WERI-Rb-1 (cell line): Measurements from ENCODE around the gene FNIP1.

ENCODE experiments used
- DNase-seq: peaks from one replicate; pipeline ENCODE4 v3.0.0-alpha.2; 2020
- H3K27ac ChIP-seq: fragments of 250-450 bp; sonication (Bioruptor Pico); 2 replicates; pipeline ENCODE4 v1.5.1; 2020; ENCODE audit warnings: mild to moderate bottlenecking, moderate library complexity
- H3K27me3 ChIP-seq: fragments of 250-450 bp; sonication (Bioruptor Pico); 2 replicates; pipeline ENCODE4 v1.5.1; 2021; ENCODE audit warnings: mild to moderate bottlenecking, low read depth, moderate library complexity; ENCODE audit not compliant: insufficient read depth, severe bottlenecking
- H3K36me3 ChIP-seq: fragments of 250-450 bp; sonication (Bioruptor Pico); 2 replicates; pipeline ENCODE4 v1.5.1; 2020; ENCODE audit warnings: mild to moderate bottlenecking, moderate library complexity
- H3K4me3 ChIP-seq: 2 replicates; pipeline ENCODE4 v1.5.1; 2011; ENCODE audit warnings: low read depth, mild to moderate bottlenecking, control low read depth, low read length
- H3K9me3 ChIP-seq: fragments of 250-450 bp; sonication (Bioruptor Pico); 2 replicates; pipeline ENCODE4 v1.5.1; 2021; ENCODE audit warnings: mild to moderate bottlenecking, moderate library complexity; ENCODE audit not compliant: severe bottlenecking
- CTCF ChIP-seq: IDR thresholded peaks from 2 replicates; pipeline ENCODE4 v1.5.1; 2011; ENCODE audit warnings: low read depth, mild to moderate bottlenecking, control low read depth, inconsistent platforms, low read length

The FNIP1 gene

GRCh38 chr5:131677115-131677514 lies 119.7 kb downstream of the FNIP1 start:
- peaks cover 16% of the 10 kb centered on the region for H3K36me3 ChIP-seq
- H3K27ac ChIP-seq: no peak overlapping the region
- H3K9me3 ChIP-seq: no peaks in the 10 kb centered on the region
- TF ChIP-seq CTCF: no peak
- DNase-seq: no peak
- no peaks in the 10 kb centered on the region for H3K27me3 ChIP-seq
- no peak overlapping the region for H3K4me3 ChIP-seq

DNA sequence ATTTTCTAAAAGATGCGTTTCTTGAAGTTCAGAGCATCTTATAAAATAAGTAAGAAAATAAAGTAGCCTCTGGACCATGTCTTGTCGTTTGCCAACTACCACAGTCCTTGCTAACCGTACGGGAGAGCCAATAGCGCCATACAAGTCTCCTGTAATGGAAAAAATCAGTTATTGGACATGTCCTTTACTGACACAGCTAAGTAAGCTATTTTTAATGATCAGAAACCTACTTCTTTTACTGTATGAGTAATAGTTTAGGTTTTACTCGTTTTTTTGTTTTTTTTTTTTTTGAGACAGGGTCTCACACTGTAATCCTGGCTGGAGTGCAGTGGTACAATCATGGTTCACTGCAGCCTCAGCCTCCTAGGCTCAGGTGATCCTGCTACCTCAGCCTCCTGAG lies 124.0 kb downstream of the FNIP1 start:
- TF ChIP-seq CTCF: no peak
- H3K36me3 ChIP-seq: peaks cover 25% of the 10 kb centered on the region
- H3K9me3 ChIP-seq: no peaks in the 10 kb centered on the region
- DNase-seq: no peak
- no peak overlapping the region for H3K4me3 ChIP-seq
- H3K27me3 ChIP-seq: no peaks in the 10 kb centered on the region
- no peak overlapping the region for H3K27ac ChIP-seq

GRCh38 chr5:131671994-131672655 lies 124.7 kb downstream of the FNIP1 start:
- DNase-seq: no peak
- Histone ChIP-seq H3K27ac (no peak overlapping the region), H3K4me3 (no peak overlapping the region), H3K36me3 (peaks cover 26% of the 10 kb centered on the region), H3K9me3 (no peaks in the 10 kb centered on the region), H3K27me3 (no peaks in the 10 kb centered on the region)
- no peak for TF ChIP-seq CTCF

DNA sequence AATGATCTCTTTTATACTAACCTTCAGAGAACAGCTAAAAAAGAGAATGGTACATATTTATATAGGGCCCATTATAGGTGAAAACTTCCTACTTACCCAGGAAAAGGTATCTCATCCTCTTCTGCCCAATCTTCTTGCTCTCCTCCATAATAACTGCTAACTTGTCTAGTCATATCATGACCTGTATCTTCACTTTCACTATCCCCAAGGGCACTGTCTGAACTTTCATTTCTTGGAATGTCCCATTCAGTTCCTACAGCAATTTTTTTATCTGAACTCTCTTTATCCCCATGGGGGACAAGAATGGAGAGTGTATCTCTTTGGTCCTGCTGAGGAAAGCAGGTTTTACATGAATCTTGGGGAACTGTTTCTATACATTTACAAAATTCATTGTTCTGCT lies 125.4 kb downstream of the FNIP1 start:
- no peaks in the 10 kb centered on the region for H3K9me3 ChIP-seq
- H3K36me3 ChIP-seq: peaks cover 26% of the 10 kb centered on the region
- no peaks in the 10 kb centered on the region for H3K27me3 ChIP-seq
- no peak overlapping the region for H3K4me3 ChIP-seq
- no peak overlapping the region for H3K27ac ChIP-seq
- DNase-seq: no peak
- TF ChIP-seq CTCF: no peak

DNA sequence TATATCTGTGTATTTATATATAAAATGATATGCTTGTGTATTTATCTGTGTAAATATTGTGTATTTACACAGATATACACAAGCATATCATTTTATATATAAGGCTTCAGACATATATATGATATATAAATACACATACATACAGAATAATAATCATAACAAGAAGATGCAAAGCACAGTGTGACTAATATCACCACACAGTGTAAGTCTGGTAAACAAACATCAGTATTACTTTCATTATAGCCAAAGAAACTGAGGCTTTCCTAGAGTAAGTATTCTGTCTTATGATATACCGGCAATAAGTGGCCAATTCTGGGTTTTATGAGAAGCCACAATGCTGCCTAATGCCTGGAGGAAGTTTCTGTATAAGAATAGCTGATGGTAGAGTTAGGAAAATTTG lies 131.9 kb downstream of the FNIP1 start:
- peaks cover 3% of the 10 kb centered on the region for H3K9me3 ChIP-seq
- no peak overlapping the region for H3K27ac ChIP-seq
- no peak for DNase-seq
- H3K27me3 ChIP-seq: no peaks in the 10 kb centered on the region
- no peak for TF ChIP-seq CTCF
- H3K4me3 ChIP-seq: no peak overlapping the region
- peaks cover 38% of the 10 kb centered on the region for H3K36me3 ChIP-seq

DNA sequence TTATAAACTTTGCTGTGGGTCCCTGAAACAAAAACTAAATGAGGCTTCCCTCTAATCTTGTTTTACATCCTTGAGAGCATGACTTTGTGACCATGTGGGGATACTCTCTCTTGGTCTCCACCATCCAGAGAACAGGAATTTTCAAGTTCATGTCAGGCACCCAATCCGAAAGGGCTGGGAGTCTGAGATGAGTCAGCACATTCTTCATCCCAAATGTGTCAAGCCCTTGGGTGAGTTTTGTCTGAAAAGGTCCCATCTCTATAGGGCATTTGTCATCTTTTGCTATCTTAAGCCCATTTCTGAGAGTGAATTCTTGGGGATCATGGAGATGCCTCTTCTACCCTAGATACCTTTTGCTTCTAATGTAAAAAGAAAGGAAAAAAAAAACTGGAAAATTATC lies 134.9 kb downstream of the FNIP1 start:
- Histone ChIP-seq H3K27ac (no peak overlapping the region), H3K4me3 (no peak overlapping the region), H3K27me3 (no peaks in the 10 kb centered on the region), H3K9me3 (peaks cover 3% of the 10 kb centered on the region), H3K36me3 (peaks cover 36% of the 10 kb centered on the region)
- TF ChIP-seq CTCF: no peak
- no peak for DNase-seq
